ENCODE results near the gene IL1RAP. TPM values are rescaled to one million over a fixed set of nuclear protein-coding genes. Genes with fewer than 3 reads are reported as not detected.

IL1RAP gene
- total RNA-seq, 4 donors from 2014 or later, result 4.5 to 13.9 (median 5.2) TPM

DNA sequence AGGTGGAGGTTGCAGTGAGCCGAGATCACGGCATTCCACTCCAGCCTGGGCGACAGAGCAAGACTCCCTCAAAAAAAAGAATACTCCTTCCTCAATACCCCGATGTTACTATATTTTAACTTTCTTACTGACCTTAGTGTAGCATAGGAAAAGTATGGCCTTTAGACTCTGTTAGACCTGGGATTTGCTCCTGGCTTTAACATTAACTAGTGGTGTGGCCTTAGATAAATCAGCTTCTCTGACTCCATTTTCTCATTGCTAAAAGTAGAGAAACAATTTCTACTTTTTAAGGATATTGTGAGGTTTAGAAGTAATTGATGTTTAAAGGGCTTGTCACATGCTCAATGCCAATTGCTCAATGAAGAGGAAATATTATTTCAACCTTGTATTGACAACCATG lies 7.6 kb upstream of the IL1RAP start:
- Histone ChIP-seq H3K36me3 (no peaks in the 10 kb centered on the region), H3K27me3 (no peaks in the 10 kb centered on the region), H3K9me3 (no peaks in the 10 kb centered on the region), H3K27ac (replicated peaks in 1 of 4) (no peak overlapping the region), H3K4me3 (no peak overlapping the region), H3K4me1 (peaks cover 0 to 3% (median 0%) of the 10 kb centered on the region in 4 donors)
- 75% methylated on average over 4 of the region's 4 CpGs for WGBS
- intact Hi-C loops (cut with DNase I), result no loop called here
- no peak for DNase-seq (ENCODE audit: extremely low spot score)
- TF ChIP-seq, protein P1, sequence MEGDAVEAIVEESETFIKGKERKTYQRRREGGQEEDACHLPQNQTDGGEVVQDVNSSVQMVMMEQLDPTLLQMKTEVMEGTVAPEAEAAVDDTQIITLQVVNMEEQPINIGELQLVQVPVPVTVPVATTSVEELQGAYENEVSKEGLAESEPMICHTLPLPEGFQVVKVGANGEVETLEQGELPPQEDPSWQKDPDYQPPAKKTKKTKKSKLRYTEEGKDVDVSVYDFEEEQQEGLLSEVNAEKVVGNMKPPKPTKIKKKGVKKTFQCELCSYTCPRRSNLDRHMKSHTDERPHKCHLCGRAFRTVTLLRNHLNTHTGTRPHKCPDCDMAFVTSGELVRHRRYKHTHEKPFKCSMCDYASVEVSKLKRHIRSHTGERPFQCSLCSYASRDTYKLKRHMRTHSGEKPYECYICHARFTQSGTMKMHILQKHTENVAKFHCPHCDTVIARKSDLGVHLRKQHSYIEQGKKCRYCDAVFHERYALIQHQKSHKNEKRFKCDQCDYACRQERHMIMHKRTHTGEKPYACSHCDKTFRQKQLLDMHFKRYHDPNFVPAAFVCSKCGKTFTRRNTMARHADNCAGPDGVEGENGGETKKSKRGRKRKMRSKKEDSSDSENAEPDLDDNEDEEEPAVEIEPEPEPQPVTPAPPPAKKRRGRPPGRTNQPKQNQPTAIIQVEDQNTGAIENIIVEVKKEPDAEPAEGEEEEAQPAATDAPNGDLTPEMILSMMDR (IDR thresholded peaks at IDR 0.05), result no peak
- no peak for TF ChIP-seq POLR2A (IDR thresholded peaks at IDR 0.05; ENCODE audit: low read depth)
- no peak for TF ChIP-seq POLR2AphosphoS5 (IDR thresholded peaks at IDR 0.05)
- TF ChIP-seq EP300 (IDR thresholded peaks at IDR 0.05), result no peak

DNA sequence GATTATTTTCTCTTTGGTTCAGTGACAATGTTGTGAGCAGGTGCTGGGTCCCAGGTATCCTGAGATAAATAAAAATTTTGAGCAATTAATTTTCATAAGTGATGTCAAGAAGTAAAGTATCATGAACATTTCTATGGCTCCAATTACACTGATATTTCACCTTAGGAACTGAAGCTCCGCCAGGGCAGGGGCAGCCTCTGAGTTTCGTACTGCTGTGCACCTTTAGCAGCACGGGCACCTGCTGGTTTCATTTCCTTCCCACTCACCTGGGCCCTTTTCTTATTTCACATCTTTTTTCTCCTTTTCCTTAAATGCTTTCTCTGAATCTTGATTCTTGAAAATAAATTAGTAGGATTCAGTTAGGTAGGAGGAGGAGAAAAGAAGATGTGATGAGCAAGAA lies 1.2 kb upstream of the IL1RAP start:
- Histone ChIP-seq H3K9me3 (no peaks in the 10 kb centered on the region), H3K27me3 (no peaks in the 10 kb centered on the region), H3K4me3 (no peak overlapping the region), H3K36me3 (no peaks in the 10 kb centered on the region), H3K4me1 (peaks cover 10 to 16% (median 13%) of the 10 kb centered on the region in 4 donors), H3K27ac (replicated peaks in 1 of 4) (peak overlapping the region in 1 of 4 donors; percentile 78)
- TF ChIP-seq, protein P1 (IDR thresholded peaks at IDR 0.05), result no peak
- TF ChIP-seq POLR2AphosphoS5 (IDR thresholded peaks at IDR 0.05) (no peak), EP300 (IDR thresholded peaks at IDR 0.05) (no peak), POLR2A (IDR thresholded peaks at IDR 0.05; ENCODE audit: low read depth) (no peak)
- WGBS, result 93% methylated on average over 3 of the region's 3 CpGs
- DNase-seq (ENCODE audit: extremely low spot score), result no peak
- intact Hi-C loops (cut with DNase I), result no loop called here

DNA sequence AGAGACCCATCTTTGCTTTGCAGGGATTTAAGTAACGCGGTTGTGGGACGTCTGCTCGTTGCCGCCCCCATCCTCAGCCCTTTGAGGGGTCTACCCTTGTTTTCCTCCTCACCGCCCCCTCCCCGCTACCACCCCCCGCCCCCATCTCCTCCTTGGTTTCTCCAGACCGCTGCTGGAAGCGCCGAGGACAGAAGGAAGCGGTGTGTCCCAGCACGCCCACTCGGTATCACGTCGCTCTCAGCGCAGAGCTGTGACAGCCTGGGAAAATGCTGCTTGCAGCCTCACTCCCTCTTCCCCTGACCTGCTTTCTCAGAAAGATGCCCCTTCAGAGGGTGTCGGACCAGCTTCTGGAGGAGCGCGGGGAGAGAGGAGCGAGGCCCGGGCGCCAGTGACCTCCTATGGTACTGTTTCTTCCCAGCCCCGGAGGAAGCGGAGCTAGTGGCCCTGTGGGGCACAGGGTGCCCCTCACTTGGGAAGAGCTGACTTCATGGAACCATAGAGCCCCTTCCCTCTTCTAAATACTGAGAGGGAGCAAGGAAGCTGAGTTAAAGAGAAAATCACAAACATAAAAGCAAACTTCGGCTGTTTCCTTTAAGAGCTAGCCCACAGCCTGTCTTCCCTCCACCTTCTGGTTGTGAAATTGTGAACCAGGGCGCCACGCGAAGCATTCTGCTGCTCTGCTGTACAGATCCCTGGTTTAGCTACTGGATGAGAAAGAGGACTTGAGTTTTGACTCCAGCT lies 698 bp downstream of the IL1RAP start:
- H3K36me3 ChIP-seq, result no peaks in the 10 kb centered on the region
- H3K27me3 ChIP-seq, result no peaks in the 10 kb centered on the region
- peaks cover 10 to 16% (median 13%) of the 10 kb centered on the region in 4 donors for H3K4me1 ChIP-seq
- peak overlapping the region; percentile 66 to 85 (median 81) for H3K27ac ChIP-seq (replicated peaks in 1 of 4)
- 2% methylated on average over 24 of the region's 29 CpGs for WGBS
- H3K4me3 ChIP-seq, result peak overlapping the region; percentile 62 to 79 (median 70)
- TF ChIP-seq EP300 (IDR thresholded peaks at IDR 0.05), result no peak
- no peak for TF ChIP-seq POLR2A (IDR thresholded peaks at IDR 0.05; ENCODE audit: low read depth)
- TF ChIP-seq, protein P1 (IDR thresholded peaks at IDR 0.05), result peak in 1 of 3 experiments; percentile 3
- no peaks in the 10 kb centered on the region for H3K9me3 ChIP-seq
- DNase-seq (ENCODE audit: extremely low spot score), result no peak
- intact Hi-C loops (cut with DNase I), result no loop called here

DNA sequence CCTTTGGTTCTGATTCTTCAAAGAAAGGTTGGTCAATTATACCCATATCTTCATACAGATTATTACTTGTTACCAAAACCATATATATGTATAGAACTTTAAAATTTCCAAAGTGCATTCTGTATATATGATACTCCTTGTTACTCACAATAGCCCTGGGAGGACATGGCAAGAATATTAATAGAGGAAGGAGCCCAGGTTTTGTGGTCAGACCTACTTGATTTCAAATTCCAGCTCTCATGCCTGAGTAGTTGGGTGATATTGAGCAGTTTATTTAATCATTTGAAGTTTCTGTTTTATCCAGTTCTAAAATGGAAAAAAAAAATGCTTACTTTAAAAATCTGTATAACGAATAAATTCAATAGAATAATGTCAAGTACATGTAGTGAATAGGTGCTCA lies 2.5 kb downstream of the IL1RAP start:
- WGBS, result 95% methylated on average over 1 of the region's 1 CpG
- no peaks in the 10 kb centered on the region for H3K36me3 ChIP-seq
- TF ChIP-seq POLR2AphosphoS5 (IDR thresholded peaks at IDR 0.05) (no peak), EP300 (IDR thresholded peaks at IDR 0.05) (no peak), POLR2A (IDR thresholded peaks at IDR 0.05; ENCODE audit: low read depth) (no peak)
- TF ChIP-seq, protein P1 (IDR thresholded peaks at IDR 0.05), result no peak
- H3K4me1 ChIP-seq, result peaks cover 10 to 16% (median 13%) of the 10 kb centered on the region in 4 donors
- no peak overlapping the region for H3K27ac ChIP-seq (replicated peaks in 1 of 4)
- H3K4me3 ChIP-seq, result no peak overlapping the region
- intact Hi-C loops (cut with DNase I), result no loop called here
- H3K27me3 ChIP-seq, result no peaks in the 10 kb centered on the region
- no peak for DNase-seq (ENCODE audit: extremely low spot score)
- no peaks in the 10 kb centered on the region for H3K9me3 ChIP-seq

All from esophagus muscularis mucosa (tissue), 4 donors.